ENCODE data around the gene LMBR1.

Gene LMBR1

GRCh38 chr7:156692849-156693248 is 200.1 kb downstream of the LMBR1 start:
- TF ChIP-seq EZH2 (IDR thresholded peaks at IDR 0.05; ENCODE audit: borderline replicate concordance, low read depth, low read length, severe bottlenecking) (no peak), CTCF (IDR thresholded peaks at IDR 0.05; ENCODE audit: borderline replicate concordance, extremely low read depth, low read length, poor library complexity, severe bottlenecking) (no peak)
- H3K4me3 ChIP-seq (ENCODE audit: low read depth in 1 of 2, low read length in 2 of 2) = no peak overlapping the region
- H2AFZ ChIP-seq (ENCODE audit: low read depth, low read length) = no peak overlapping the region
- ATAC-seq (ENCODE audit: insufficient read depth, low read depth) = no peak
- no peaks in the 10 kb centered on the region for H3K27me3 ChIP-seq (ENCODE audit: insufficient read depth, low read length, poor library complexity)
- no peak overlapping the region for H3K27ac ChIP-seq (ENCODE audit: low read length)
- H4K20me1 ChIP-seq (ENCODE audit: insufficient read depth, low read length) = no peaks in the 10 kb centered on the region
- peaks cover 11% of the 10 kb centered on the region for H3K9me3 ChIP-seq (ENCODE audit: insufficient read depth, low read length, severe bottlenecking)
- H3K9ac ChIP-seq (ENCODE audit: low read depth, low read length) = no peak overlapping the region
- peaks cover under 1% of the 10 kb centered on the region; the same call in 1 of the 2 replicates for H3K36me3 ChIP-seq (ENCODE audit: insufficient read depth, low read length)
- H3K4me1 ChIP-seq (ENCODE audit: insufficient read depth, low read length) = no peaks in the 10 kb centered on the region
- DNase-seq = no peak
- no peaks in the 10 kb centered on the region for H3K79me2 ChIP-seq (ENCODE audit: insufficient read depth, low read length)
- no peak overlapping the region for H3K4me2 ChIP-seq (ENCODE audit: insufficient read depth, low read length)

DNA sequence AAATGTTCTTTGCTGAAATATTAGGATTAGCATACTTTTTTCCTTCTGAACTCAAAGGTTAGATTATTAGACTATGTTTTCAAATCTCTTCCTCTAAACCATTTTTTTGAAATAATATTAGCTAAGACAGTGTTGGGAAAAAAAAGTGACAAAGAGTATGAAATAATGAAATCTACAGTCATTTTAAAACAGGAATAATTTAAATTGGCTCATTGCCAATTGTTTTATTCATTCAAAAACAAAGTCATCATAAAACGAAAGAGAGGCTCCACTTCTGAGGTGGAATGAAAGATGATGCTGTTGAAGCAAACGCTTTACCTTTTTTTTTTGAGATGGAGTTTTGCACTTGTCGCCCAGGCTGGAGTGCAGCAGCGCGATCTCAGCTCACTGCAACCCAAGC is 201.2 kb downstream of the LMBR1 start:
- no peaks in the 10 kb centered on the region for H3K27me3 ChIP-seq (ENCODE audit: insufficient read depth, low read length, poor library complexity)
- H4K20me1 ChIP-seq (ENCODE audit: insufficient read depth, low read length) = no peaks in the 10 kb centered on the region
- H3K27ac ChIP-seq (ENCODE audit: low read length) = no peak overlapping the region
- H3K9ac ChIP-seq (ENCODE audit: low read depth, low read length) = no peak overlapping the region
- no peaks in the 10 kb centered on the region for H3K36me3 ChIP-seq (ENCODE audit: insufficient read depth, low read length)
- no peak overlapping the region for H2AFZ ChIP-seq (ENCODE audit: low read depth, low read length)
- no peak overlapping the region for H3K4me3 ChIP-seq (ENCODE audit: low read depth in 1 of 2, low read length in 2 of 2)
- ATAC-seq (ENCODE audit: insufficient read depth, low read depth) (no peak), DNase-seq (no peak)
- no peaks in the 10 kb centered on the region for H3K4me1 ChIP-seq (ENCODE audit: insufficient read depth, low read length)
- TF ChIP-seq EZH2 (IDR thresholded peaks at IDR 0.05; ENCODE audit: borderline replicate concordance, low read depth, low read length, severe bottlenecking) (no peak), CTCF (IDR thresholded peaks at IDR 0.05; ENCODE audit: borderline replicate concordance, extremely low read depth, low read length, poor library complexity, severe bottlenecking) (no peak)
- no peak overlapping the region for H3K4me2 ChIP-seq (ENCODE audit: insufficient read depth, low read length)
- peaks cover 5% of the 10 kb centered on the region for H3K9me3 ChIP-seq (ENCODE audit: insufficient read depth, low read length, severe bottlenecking)
- no peaks in the 10 kb centered on the region for H3K79me2 ChIP-seq (ENCODE audit: insufficient read depth, low read length)

- Histone ChIP-seq H3K27ac (ENCODE audit: low read length) (no peak overlapping the region), H3K4me3 (ENCODE audit: low read depth in 1 of 2, low read length in 2 of 2) (no peak overlapping the region), H3K27me3 (ENCODE audit: insufficient read depth, low read length, poor library complexity) (no peaks in the 10 kb centered on the region), H2AFZ (ENCODE audit: low read depth, low read length) (no peak overlapping the region), H3K4me2 (ENCODE audit: insufficient read depth, low read length) (no peak overlapping the region), H3K36me3 (ENCODE audit: insufficient read depth, low read length) (peaks cover 28% of the 10 kb centered on the region; the same call in 1 of the 2 replicates), H3K9ac (ENCODE audit: low read depth, low read length) (no peak overlapping the region), H3K4me1 (ENCODE audit: insufficient read depth, low read length) (no peaks in the 10 kb centered on the region), H3K9me3 (ENCODE audit: insufficient read depth, low read length, severe bottlenecking) (no peaks in the 10 kb centered on the region), H4K20me1 (ENCODE audit: insufficient read depth, low read length) (no peaks in the 10 kb centered on the region), H3K79me2 (ENCODE audit: insufficient read depth, low read length) (no peaks in the 10 kb centered on the region)
- DNase-seq (no peak), ATAC-seq (ENCODE audit: insufficient read depth, low read depth) (no peak)
- no peak for TF ChIP-seq EZH2 (IDR thresholded peaks at IDR 0.05; ENCODE audit: borderline replicate concordance, low read depth, low read length, severe bottlenecking)
- no peak for TF ChIP-seq CTCF (IDR thresholded peaks at IDR 0.05; ENCODE audit: borderline replicate concordance, extremely low read depth, low read length, poor library complexity, severe bottlenecking)
Observed at GRCh38 chr7:156684661-156685060, 208.3 kb downstream of the LMBR1 start.

DNA sequence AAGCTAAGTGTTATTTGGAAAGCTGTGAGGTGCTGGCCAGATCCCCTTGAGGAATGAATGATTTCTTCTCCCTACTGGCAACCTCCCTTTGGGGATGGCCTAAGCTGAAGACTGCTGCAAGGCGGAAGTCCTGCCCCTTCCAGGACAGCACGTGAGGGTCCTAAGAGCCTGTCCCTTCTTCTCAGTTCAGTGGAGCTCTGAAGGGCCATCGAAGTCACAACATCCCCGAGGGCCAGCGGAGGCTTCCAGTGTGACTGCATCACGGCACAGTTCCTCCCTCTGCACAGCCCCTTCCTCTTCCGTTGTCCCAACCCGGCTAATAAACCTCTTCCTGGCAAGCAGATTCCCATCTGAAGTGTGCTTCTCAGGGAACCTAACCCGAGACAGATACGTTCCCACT is 208.7 kb downstream of the LMBR1 start:
- Histone ChIP-seq H3K9ac (ENCODE audit: low read depth, low read length) (no peak overlapping the region), H3K36me3 (ENCODE audit: insufficient read depth, low read length) (peaks cover 33% of the 10 kb centered on the region; the same call in 1 of the 2 replicates), H3K27me3 (ENCODE audit: insufficient read depth, low read length, poor library complexity) (no peaks in the 10 kb centered on the region), H3K4me2 (ENCODE audit: insufficient read depth, low read length) (no peak overlapping the region), H3K9me3 (ENCODE audit: insufficient read depth, low read length, severe bottlenecking) (no peaks in the 10 kb centered on the region), H3K4me1 (ENCODE audit: insufficient read depth, low read length) (no peaks in the 10 kb centered on the region), H3K79me2 (ENCODE audit: insufficient read depth, low read length) (no peaks in the 10 kb centered on the region), H4K20me1 (ENCODE audit: insufficient read depth, low read length) (no peaks in the 10 kb centered on the region), H3K27ac (ENCODE audit: low read length) (no peak overlapping the region), H3K4me3 (ENCODE audit: low read depth in 1 of 2, low read length in 2 of 2) (no peak overlapping the region), H2AFZ (ENCODE audit: low read depth, low read length) (no peak overlapping the region)
- ATAC-seq (ENCODE audit: insufficient read depth, low read depth) (no peak), DNase-seq (no peak)
- TF ChIP-seq CTCF (IDR thresholded peaks at IDR 0.05; ENCODE audit: borderline replicate concordance, extremely low read depth, low read length, poor library complexity, severe bottlenecking) = no peak
